ENCODE data around the gene POMT1.

POMT1 gene

DNA sequence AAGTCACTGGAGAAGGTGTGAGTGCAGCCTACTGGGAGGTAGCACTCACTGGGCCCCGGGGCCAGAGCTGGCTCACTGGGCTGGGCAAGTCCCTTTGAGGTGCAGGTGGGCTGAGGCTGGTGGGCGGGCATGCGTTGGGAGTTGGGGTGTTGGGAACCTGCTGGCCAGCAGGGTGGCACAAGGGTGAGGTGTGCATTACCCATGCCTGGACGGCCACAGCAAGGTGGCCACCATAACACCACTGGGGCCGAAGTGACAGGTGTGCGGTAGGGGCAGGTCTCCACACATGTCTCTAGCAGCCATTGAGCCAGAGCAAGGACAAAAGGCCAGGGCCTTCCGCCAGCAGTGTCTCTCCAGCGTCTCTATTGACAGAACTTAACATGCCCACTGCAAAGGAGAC, 65.2 kb downstream of the POMT1 start:
- no peak overlapping the region for H3K4me3 ChIP-seq (ENCODE audit: low read depth, low read length)
- TF ChIP-seq, protein P1, sequence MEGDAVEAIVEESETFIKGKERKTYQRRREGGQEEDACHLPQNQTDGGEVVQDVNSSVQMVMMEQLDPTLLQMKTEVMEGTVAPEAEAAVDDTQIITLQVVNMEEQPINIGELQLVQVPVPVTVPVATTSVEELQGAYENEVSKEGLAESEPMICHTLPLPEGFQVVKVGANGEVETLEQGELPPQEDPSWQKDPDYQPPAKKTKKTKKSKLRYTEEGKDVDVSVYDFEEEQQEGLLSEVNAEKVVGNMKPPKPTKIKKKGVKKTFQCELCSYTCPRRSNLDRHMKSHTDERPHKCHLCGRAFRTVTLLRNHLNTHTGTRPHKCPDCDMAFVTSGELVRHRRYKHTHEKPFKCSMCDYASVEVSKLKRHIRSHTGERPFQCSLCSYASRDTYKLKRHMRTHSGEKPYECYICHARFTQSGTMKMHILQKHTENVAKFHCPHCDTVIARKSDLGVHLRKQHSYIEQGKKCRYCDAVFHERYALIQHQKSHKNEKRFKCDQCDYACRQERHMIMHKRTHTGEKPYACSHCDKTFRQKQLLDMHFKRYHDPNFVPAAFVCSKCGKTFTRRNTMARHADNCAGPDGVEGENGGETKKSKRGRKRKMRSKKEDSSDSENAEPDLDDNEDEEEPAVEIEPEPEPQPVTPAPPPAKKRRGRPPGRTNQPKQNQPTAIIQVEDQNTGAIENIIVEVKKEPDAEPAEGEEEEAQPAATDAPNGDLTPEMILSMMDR (conservative IDR thresholded peaks at IDR 0.05; ENCODE audit: low read depth, low read length), result no peak
- no peak for DNase-seq (ENCODE audit: low read depth)
